Gastroesophageal sphincter (tissue), 4 donors: ENCODE results near the gene EPB41L4A. TPM values are rescaled to one million over a fixed set of nuclear protein-coding genes. Genes with fewer than 3 reads are reported as not detected.

Experiments used
- ATAC-seq: fragments of 150-250 bp; one replicate; pipeline ENCODE4 v1.9.1; 2016; ENCODE audit warnings: mild to moderate bottlenecking, moderate library complexity
- H3K27ac ChIP-seq, 4 donors: fragments of 200-600 bp; sonication (generic) in 3 of 4; 1 replicate in 3 of 4; 2 replicates in 1 of 4; pipeline ENCODE4 v1.5.1; 2016 to 2019
- H3K27me3 ChIP-seq: fragments of 200-600 bp; sonication (generic); one replicate; pipeline ENCODE4 v1.5.1; 2019
- H3K36me3 ChIP-seq, 2 donors: fragments of 200-600 bp; sonication (generic); one replicate each; pipeline ENCODE4 v1.5.1; 2019; ENCODE audit warnings: control low read depth in 1 of 2
- H3K4me1 ChIP-seq, 3 donors: fragments of 200-600 bp; sonication (generic); 1 replicate in 2 of 3; 2 replicates in 1 of 3; pipeline ENCODE4 v1.5.1; 2016 to 2019; ENCODE audit warnings: control low read depth in 2 of 3
- H3K4me3 ChIP-seq, 2 donors: fragments of 200-600 bp; sonication (generic); one replicate each; pipeline ENCODE4 v1.5.1; 2019; ENCODE audit warnings: mild to moderate bottlenecking in 1 of 2, moderate library complexity in 1 of 2
- H3K9me3 ChIP-seq, 3 donors: fragments of 200-600 bp; sonication (generic); one replicate each; pipeline ENCODE4 v1.5.1; 2017 to 2019; ENCODE audit warnings: control low read depth in 2 of 3
- CTCF ChIP-seq, 4 experiments: fragments of 200-600 bp in 2 of 4; fragments of 450-650 bp in 2 of 4; sonication (generic) in 1 of 4; IDR thresholded peaks; one replicate each; pipeline ENCODE4 v1.5.1; 2017 to 2019; ENCODE audit warnings: antibody characterized with exemption in 4 of 4, mild to moderate bottlenecking in 2 of 4, moderate library complexity in 2 of 4
- EP300 ChIP-seq: sonication (generic); formaldehyde crosslinking; IDR thresholded peaks from one replicate; pipeline ENCODE4 v1.6.1; 2017; ENCODE audit warnings: antibody characterized with exemption, mild to moderate bottlenecking
- POLR2A ChIP-seq, 2 donors: fragments of 450-650 bp; IDR thresholded peaks; one replicate each; pipeline ENCODE4 v1.6.1; 2017; ENCODE audit warnings: antibody characterized with exemption in 2 of 2, mild to moderate bottlenecking in 2 of 2, moderate library complexity in 1 of 2
- POLR2AphosphoS5 ChIP-seq: sonication (generic); formaldehyde crosslinking; IDR thresholded peaks from one replicate; pipeline ENCODE4 v1.6.1; 2017; ENCODE audit warnings: antibody characterized with exemption
- WGBS, 2 donors: methylation state at CpG; one replicate each; pipeline ENCODE4 v1.1.5; 2018; ENCODE audit warnings: low coverage in 1 of 2; 5-methylcytosine and 5-hydroxymethylcytosine counted together
- total RNA-seq, 4 donors: library from RNA; depleted of rRNA; stranded (reverse); fragments of >200 nt; gene quantifications; one replicate each; pipeline ENCODE4 v1.1.0, GENCODE V29; 2016

EPB41L4A gene
- total RNA-seq, 4 donors from 2014 or later = 4.3 to 28.7 (median 12.6) TPM

- 81% methylated on average over 2 of the region's 2 CpGs; no CpG with 5 or more reads in 1 of the 2 donors for WGBS, 2 donors
Measured at GRCh38 chr5:112202694-112203093, 216.4 kb downstream of the EPB41L4A start.

GRCh38 chr5:112201141-112201540, 217.9 kb downstream of the EPB41L4A start:
- Histone ChIP-seq H3K9me3 (no peaks in the 10 kb centered on the region), H3K4me1 (no peaks in the 10 kb centered on the region), H3K36me3 (peaks cover 0 to 36% of the 10 kb centered on the region in 2 donors), H3K27ac (no peak overlapping the region), H3K27me3 (no peaks in the 10 kb centered on the region), H3K4me3 (no peak overlapping the region)
- WGBS, 2 donors = 80 to 96% methylated on average over 3 of the region's 3 CpGs
- ATAC-seq = no peak
- TF ChIP-seq EP300 (no peak), POLR2A (IDR thresholded peaks at IDR 0.05) (no peak), POLR2AphosphoS5 (no peak), CTCF (IDR thresholded peaks at IDR 0.05) (no peak)

More at GRCh38 chr5:112202694-112203093, 216.4 kb downstream of the EPB41L4A start:
- no peak for ATAC-seq
- Histone ChIP-seq H3K36me3 (peaks cover 0 to 36% of the 10 kb centered on the region in 2 donors), H3K27ac (no peak overlapping the region), H3K9me3 (no peaks in the 10 kb centered on the region), H3K27me3 (no peaks in the 10 kb centered on the region), H3K4me3 (no peak overlapping the region), H3K4me1 (no peaks in the 10 kb centered on the region)
- TF ChIP-seq EP300 = no peak
- TF ChIP-seq POLR2AphosphoS5 = no peak
- TF ChIP-seq CTCF (IDR thresholded peaks at IDR 0.05) = no peak
- no peak for TF ChIP-seq POLR2A (IDR thresholded peaks at IDR 0.05)

- no peak for ATAC-seq
- peaks cover 0 to 39% of the 10 kb centered on the region in 2 donors for H3K36me3 ChIP-seq
- 70 to 90% methylated on average over 2 to 3 of the region's 3 CpGs for WGBS, 2 donors
- H3K4me1 ChIP-seq = no peaks in the 10 kb centered on the region
- no peak overlapping the region for H3K27ac ChIP-seq
- H3K9me3 ChIP-seq = no peaks in the 10 kb centered on the region
- no peak overlapping the region for H3K4me3 ChIP-seq
- TF ChIP-seq CTCF (IDR thresholded peaks at IDR 0.05) = no peak
- TF ChIP-seq POLR2AphosphoS5 = no peak
- TF ChIP-seq EP300 = no peak
- no peak for TF ChIP-seq POLR2A (IDR thresholded peaks at IDR 0.05)
- no peaks in the 10 kb centered on the region for H3K27me3 ChIP-seq
Measured at GRCh38 chr5:112200131-112200530, 218.9 kb downstream of the EPB41L4A start.

- ATAC-seq = no peak
- no peaks in the 10 kb centered on the region for H3K27me3 ChIP-seq
- TF ChIP-seq POLR2AphosphoS5 = no peak
- no peak for TF ChIP-seq POLR2A (IDR thresholded peaks at IDR 0.05)
- TF ChIP-seq EP300 = no peak
- TF ChIP-seq CTCF (IDR thresholded peaks at IDR 0.05) = no peak
- no peak overlapping the region for H3K4me3 ChIP-seq
- no peaks in the 10 kb centered on the region for H3K9me3 ChIP-seq
- H3K27ac ChIP-seq = no peak overlapping the region
- no peaks in the 10 kb centered on the region for H3K4me1 ChIP-seq
- peaks cover 0 to 28% of the 10 kb centered on the region in 2 donors for H3K36me3 ChIP-seq
- 64 to 93% methylated on average over 3 of the region's 3 CpGs for WGBS, 2 donors
Measured at GRCh38 chr5:112196584-112196983, 222.5 kb downstream of the EPB41L4A start.

GRCh38 chr5:112195924-112196323, 223.2 kb downstream of the EPB41L4A start:
- Histone ChIP-seq H3K4me1 (no peaks in the 10 kb centered on the region), H3K9me3 (no peaks in the 10 kb centered on the region), H3K27me3 (no peaks in the 10 kb centered on the region), H3K36me3 (peaks cover 0 to 21% of the 10 kb centered on the region in 2 donors), H3K4me3 (no peak overlapping the region), H3K27ac (no peak overlapping the region)
- no peak for ATAC-seq
- no peak for TF ChIP-seq EP300
- no peak for TF ChIP-seq CTCF (IDR thresholded peaks at IDR 0.05)
- TF ChIP-seq POLR2AphosphoS5 = no peak
- no peak for TF ChIP-seq POLR2A (IDR thresholded peaks at IDR 0.05)
- WGBS, 2 donors = 78 to 85% methylated on average over 4 of the region's 4 CpGs
